SU-DHL-6 (cell line): ENCODE measurements around the gene GRIK2.

Experiments used
- H2AFZ ChIP-seq: fragments of 200-600 bp; sonication (generic); 2 replicates; pipeline ENCODE4 v1.6.1; 2014; ENCODE audit warnings: low read depth, mild to moderate bottlenecking, moderate library complexity, mixed read lengths, antibody characterized with exemption, low read length; ENCODE audit not compliant: severe bottlenecking
- H3F3A ChIP-seq: fragments of 200-600 bp; shearing (Covaris generic); 2 replicates; pipeline ENCODE4 v1.6.0; 2016; ENCODE audit warnings: antibody characterized with exemption, mild to moderate bottlenecking; ENCODE audit not compliant: insufficient read depth
- H3K27ac ChIP-seq: fragments of 200-600 bp; sonication (generic); 2 replicates; pipeline ENCODE4 v1.5.1; 2016; ENCODE audit warnings: low read depth, mild to moderate bottlenecking, low read length, moderate library complexity, mixed read lengths
- H3K27me3 ChIP-seq: fragments of 200-600 bp; sonication (generic), shearing (Covaris generic); 2 replicates; pipeline ENCODE4 v1.6.0; 2014; ENCODE audit warnings: mild to moderate bottlenecking, low read length
- H3K36me3 ChIP-seq: fragments of 200-600 bp; sonication (generic); 2 replicates; pipeline ENCODE4 v1.6.1; 2014; ENCODE audit warnings: mild to moderate bottlenecking, low read length, mixed read lengths
- H3K4me2 ChIP-seq: fragments of 300-600, 200-600 bp; shearing (Covaris generic), sonication (generic); 2 replicates; pipeline ENCODE4 v1.6.0; 2014; ENCODE audit warnings: low read length, low read depth, mild to moderate bottlenecking; ENCODE audit not compliant: poor library complexity, severe bottlenecking
- H3K4me3 ChIP-seq: fragments of 200-600 bp; sonication (generic); 2 replicates; pipeline ENCODE4 v1.5.1; 2014; ENCODE audit warnings: antibody characterized with exemption, low read length, mild to moderate bottlenecking, mixed read lengths; ENCODE audit not compliant: insufficient read depth, poor library complexity, severe bottlenecking
- H3K79me2 ChIP-seq: fragments of 200-600 bp; sonication (generic); 2 replicates; pipeline ENCODE4 v1.6.1; 2014; ENCODE audit warnings: mild to moderate bottlenecking, low read length, moderate library complexity; ENCODE audit not compliant: insufficient read depth
- H3K9ac ChIP-seq: fragments of 200-600 bp; sonication (generic); 2 replicates; pipeline ENCODE4 v1.7.0; 2014; ENCODE audit warnings: mild to moderate bottlenecking, low read length
- H3K9me2 ChIP-seq: fragments of 200-600 bp; sonication (generic); replicated peaks from 2 replicates; pipeline ENCODE4 v1.6.1; 2014; ENCODE audit warnings: low read length; ENCODE audit not compliant: insufficient read depth
- H3K9me3 ChIP-seq: fragments of 200-600 bp; sonication (generic); 2 replicates; pipeline ENCODE4 v1.6.1; 2014; ENCODE audit warnings: low read length, mixed read lengths; ENCODE audit not compliant: insufficient read depth
- H4K20me1 ChIP-seq: fragments of 200-600 bp; sonication (generic); 2 replicates; pipeline ENCODE4 v1.6.1; 2014; ENCODE audit warnings: low read depth, mild to moderate bottlenecking, antibody characterized with exemption, low read length, moderate library complexity, mixed read lengths
- CTCF ChIP-seq: fragments of 200-600 bp; sonication (generic); IDR thresholded peaks from one replicate; pipeline ENCODE4 v1.5.1; 2017; ENCODE audit warnings: antibody characterized with exemption, mild to moderate bottlenecking, low read length, moderate library complexity; ENCODE audit not compliant: insufficient read depth, poor library complexity, severe bottlenecking
- EZH2phosphoT487 ChIP-seq: fragments of 200-600 bp; sonication (generic), shearing (Covaris generic); conservative IDR thresholded peaks from 2 replicates; pipeline ENCODE4 v1.6.1; 2018; ENCODE audit warnings: mild to moderate bottlenecking, antibody characterized with exemption, low read length, moderate library complexity, mixed read lengths

The GRIK2 gene

GRCh38 chr6:101779051-101779844, 385.7 kb downstream of the GRIK2 start:
- H3K9me2 ChIP-seq: no peaks in the 10 kb centered on the region
- no peak overlapping the region for H3K4me2 ChIP-seq
- no peaks in the 10 kb centered on the region for H3K36me3 ChIP-seq
- TF ChIP-seq CTCF (no peak), EZH2phosphoT487 (no peak)
- no peaks in the 10 kb centered on the region for H3K79me2 ChIP-seq
- no peak overlapping the region for H3K9ac ChIP-seq
- H2AFZ ChIP-seq: no peak overlapping the region
- no peaks in the 10 kb centered on the region for H3K27me3 ChIP-seq
- no peaks in the 10 kb centered on the region for H4K20me1 ChIP-seq
- H3F3A ChIP-seq: no peaks in the 10 kb centered on the region
- H3K4me3 ChIP-seq: no peak overlapping the region
- H3K9me3 ChIP-seq: no peaks in the 10 kb centered on the region
- H3K27ac ChIP-seq: no peak overlapping the region

- Histone ChIP-seq H3K9me3 (no peaks in the 10 kb centered on the region), H3K9ac (no peak overlapping the region), H3K9me2 (no peaks in the 10 kb centered on the region), H2AFZ (no peak overlapping the region), H3K4me2 (no peak overlapping the region), H4K20me1 (no peaks in the 10 kb centered on the region), H3F3A (no peaks in the 10 kb centered on the region), H3K79me2 (no peaks in the 10 kb centered on the region), H3K36me3 (no peaks in the 10 kb centered on the region), H3K27me3 (no peaks in the 10 kb centered on the region), H3K27ac (no peak overlapping the region), H3K4me3 (no peak overlapping the region)
- no peak for TF ChIP-seq CTCF
- TF ChIP-seq EZH2phosphoT487: no peak
These were observed 389.8 kb downstream of the GRIK2 start for GRCh38 chr6:101783287-101783686.

GRCh38 chr6:101784094-101784493, 390.6 kb downstream of the GRIK2 start:
- no peaks in the 10 kb centered on the region for H4K20me1 ChIP-seq
- H3K4me2 ChIP-seq: no peak overlapping the region
- H3K79me2 ChIP-seq: no peaks in the 10 kb centered on the region
- no peak overlapping the region for H2AFZ ChIP-seq
- no peaks in the 10 kb centered on the region for H3F3A ChIP-seq
- no peak overlapping the region for H3K4me3 ChIP-seq
- H3K27me3 ChIP-seq: no peaks in the 10 kb centered on the region
- TF ChIP-seq EZH2phosphoT487 (no peak), CTCF (no peak)
- H3K9ac ChIP-seq: no peak overlapping the region
- H3K36me3 ChIP-seq: no peaks in the 10 kb centered on the region
- no peaks in the 10 kb centered on the region for H3K9me3 ChIP-seq
- no peaks in the 10 kb centered on the region for H3K9me2 ChIP-seq
- no peak overlapping the region for H3K27ac ChIP-seq
